Heart left ventricle (tissue), 16 donors: ENCODE measurements around the gene NXN. TPM values are rescaled to one million over a fixed set of nuclear protein-coding genes. Genes with fewer than 3 reads are reported as not detected.

Experiments
- ATAC-seq, 4 donors: fragments of 200-7000 bp; cut with Tn5 transposase; one replicate each; pipeline ENCODE4 v1.9.1; 2020 to 2022; ENCODE audit warnings: moderate library complexity in 4 of 4, mild to moderate bottlenecking in 3 of 4, moderate number of reproducible peaks in 1 of 4
- DNase-seq, 5 donors: peaks; one replicate each; pipeline ENCODE4 v3.0.0-alpha.2; 2020
- H3K27ac ChIP-seq, 12 donors: fragments of 200-600 bp; sonication (generic) in 4 of 12; one replicate each; pipeline versions ENCODE4 v1.5.0 to v1.8.0; 2016 to 2022; ENCODE audit warnings: mild to moderate bottlenecking in 2 of 12
- H3K27me3 ChIP-seq, 9 donors: fragments of 200-600 bp; sonication (generic) in 2 of 9; one replicate each; pipeline versions ENCODE4 v1.5.1 to v1.8.0; 2016 to 2022; ENCODE audit warnings: mild to moderate bottlenecking in 3 of 9
- H3K36me3 ChIP-seq, 9 donors: fragments of 200-600 bp; sonication (generic) in 2 of 9; one replicate each; pipeline versions ENCODE4 v1.5.0 to v1.8.0; 2018 to 2022; ENCODE audit warnings: mild to moderate bottlenecking in 2 of 9
- H3K4me1 ChIP-seq, 12 donors: fragments of 200-600 bp; sonication (generic) in 4 of 12; one replicate each; pipeline versions ENCODE4 v1.5.0 to v1.8.0; 2016 to 2022; ENCODE audit warnings: mild to moderate bottlenecking in 3 of 12
- H3K4me3 ChIP-seq, 12 donors: fragments of 200-600 bp; sonication (generic) in 4 of 12; one replicate each; pipeline versions ENCODE4 v1.5.0 to v1.8.0; 2017 to 2022; ENCODE audit warnings: mild to moderate bottlenecking in 9 of 12, moderate library complexity in 4 of 12
- H3K9me3 ChIP-seq, 12 donors: fragments of 200-600 bp; sonication (generic) in 4 of 12; one replicate each; pipeline versions ENCODE4 v1.5.0 to v1.8.0; 2016 to 2022; ENCODE audit warnings: mild to moderate bottlenecking in 1 of 12
- POLR2A ChIP-seq, 2 donors: fragments of 450-650 bp; IDR thresholded peaks; one replicate each; pipeline ENCODE4 v1.6.1; 2017; ENCODE audit warnings: antibody characterized with exemption in 2 of 2, mild to moderate bottlenecking in 2 of 2, moderate library complexity in 2 of 2
- WGBS, 4 donors: extraction: QIAGEN DNeasy Blood & Tissue Kit in 2 of 4; methylation state at CpG; one replicate each; pipeline versions ENCODE4 v1.1.5 to v1.1.7; 2013 to 2018; 5-methylcytosine and 5-hydroxymethylcytosine counted together
- intact Hi-C, 10 donors: fragments of 100-400 bp; cut with DNase I; formaldehyde crosslinking; loops; one replicate each; pipeline versions ENCODE4 v1.11.1 to v1.14.2; 2022
- polyA plus RNA-seq, 2 donors: library from polyadenylated mRNA; stranded (reverse); fragments of 200-250 nt; gene quantifications; one replicate each; pipeline ENCODE4 v1.2.3, GENCODE V29; 2013
- total RNA-seq, 9 donors: library from RNA; depleted of rRNA in 2 of 9; stranded (reverse); fragments of >200 nt in 2 of 9; fragmentation: NEBNext Ultra II Directional in 3 of 9; extraction: Animal tissue kit (Norgen Biotek cat#: 25700) in 3 of 9; gene quantifications; one replicate each; pipeline versions ENCODE4 v1.1.0 to v1.2.4, GENCODE V29; 2016 to 2023
- TF ChIP-seq, protein P1 (sequence below), 12 donors: fragments of 200-600 bp; sonication (generic) in 4 of 12; IDR thresholded peaks; one replicate each; pipeline versions ENCODE4 v1.5.0 to v1.8.0; 2018 to 2022; ENCODE audit warnings: antibody characterized with exemption in 12 of 12, mild to moderate bottlenecking in 5 of 12
- donor health status: ischemic (EF 13 %, LVEDD 7.1; RV severe dilation, severe dysfunction).
- donor health status: healthy with polysubstance abuse.
- donor health status: DM: no; HTN: yes; CAD: no.
- donor health status: DM: no; HTN: no; CAD: no.
- donor health status: ischemic (EF 25% LVEDD 6.9; RV normal size, moderate dysfunction).
- donor health status: ischemic (EF 25% LVEDD 5.7; RV mildly dilated, moderate dysfunction).
- donor health status: healthy.
- donor health status: DM: yes; HTN: yes; CAD: no.
- donor health status: ischemic (EF 35%, LVEDD 5.7; RV mildly dilated, moderate dysfunction).
- donor health status: nonischemic (EF 11% LVEDD 7.7; RV severe dilation, severe dysfunction).
- donor health status: DM: yes; HTN: yes; CAD: no.
- donor health status: PGD.
- donor health status: ischemic (EF 29% LVEDD 5.4; RV normal size, mild dysfunction).
- donor health status: nonischemic (EF 23%, LVEDD 6.1; RV moderate dilation, normal function).

Gene NXN
- total and polyA plus RNA-seq, 11 donors, result 8.6 to 20.3 (median 14.1) TPM

GRCh38 chr17:850851-851763 lies 128.5 kb downstream of the NXN start:
- Histone ChIP-seq H3K36me3 (no peaks in the 10 kb centered on the region), H3K4me1 (peaks cover 0 to 54% (median 24%) of the 10 kb centered on the region in 12 donors), H3K9me3 (no peaks in the 10 kb centered on the region), H3K27me3 (no peaks in the 10 kb centered on the region), H3K4me3 (peak overlapping the region in 8 of 12 donors; percentile 16 to 37 (median 22)), H3K27ac (peak overlapping the region; percentile 29 to 86 (median 56))
- 44 to 63% (median 49%) methylated on average over 26 to 30 of the region's 30 CpGs for WGBS, 4 donors
- DNase-seq (peak in 4 of 5 donors; percentile 33 to 53 (median 40)), ATAC-seq (peak in 3 of 4 donors; percentile 43 to 64 (median 46))
- intact Hi-C loops, result loop anchor here in 1 of 10 donors (2.0 to 10.0 kb wide), 2 partner anchors 24 to 124 kb away; partner anchors contain the start of gene NXN
- TF ChIP-seq POLR2A (IDR thresholded peaks at IDR 0.05), result no peak
- TF ChIP-seq, protein P1, sequence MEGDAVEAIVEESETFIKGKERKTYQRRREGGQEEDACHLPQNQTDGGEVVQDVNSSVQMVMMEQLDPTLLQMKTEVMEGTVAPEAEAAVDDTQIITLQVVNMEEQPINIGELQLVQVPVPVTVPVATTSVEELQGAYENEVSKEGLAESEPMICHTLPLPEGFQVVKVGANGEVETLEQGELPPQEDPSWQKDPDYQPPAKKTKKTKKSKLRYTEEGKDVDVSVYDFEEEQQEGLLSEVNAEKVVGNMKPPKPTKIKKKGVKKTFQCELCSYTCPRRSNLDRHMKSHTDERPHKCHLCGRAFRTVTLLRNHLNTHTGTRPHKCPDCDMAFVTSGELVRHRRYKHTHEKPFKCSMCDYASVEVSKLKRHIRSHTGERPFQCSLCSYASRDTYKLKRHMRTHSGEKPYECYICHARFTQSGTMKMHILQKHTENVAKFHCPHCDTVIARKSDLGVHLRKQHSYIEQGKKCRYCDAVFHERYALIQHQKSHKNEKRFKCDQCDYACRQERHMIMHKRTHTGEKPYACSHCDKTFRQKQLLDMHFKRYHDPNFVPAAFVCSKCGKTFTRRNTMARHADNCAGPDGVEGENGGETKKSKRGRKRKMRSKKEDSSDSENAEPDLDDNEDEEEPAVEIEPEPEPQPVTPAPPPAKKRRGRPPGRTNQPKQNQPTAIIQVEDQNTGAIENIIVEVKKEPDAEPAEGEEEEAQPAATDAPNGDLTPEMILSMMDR (IDR thresholded peaks at IDR 0.05), result no peak

DNA sequence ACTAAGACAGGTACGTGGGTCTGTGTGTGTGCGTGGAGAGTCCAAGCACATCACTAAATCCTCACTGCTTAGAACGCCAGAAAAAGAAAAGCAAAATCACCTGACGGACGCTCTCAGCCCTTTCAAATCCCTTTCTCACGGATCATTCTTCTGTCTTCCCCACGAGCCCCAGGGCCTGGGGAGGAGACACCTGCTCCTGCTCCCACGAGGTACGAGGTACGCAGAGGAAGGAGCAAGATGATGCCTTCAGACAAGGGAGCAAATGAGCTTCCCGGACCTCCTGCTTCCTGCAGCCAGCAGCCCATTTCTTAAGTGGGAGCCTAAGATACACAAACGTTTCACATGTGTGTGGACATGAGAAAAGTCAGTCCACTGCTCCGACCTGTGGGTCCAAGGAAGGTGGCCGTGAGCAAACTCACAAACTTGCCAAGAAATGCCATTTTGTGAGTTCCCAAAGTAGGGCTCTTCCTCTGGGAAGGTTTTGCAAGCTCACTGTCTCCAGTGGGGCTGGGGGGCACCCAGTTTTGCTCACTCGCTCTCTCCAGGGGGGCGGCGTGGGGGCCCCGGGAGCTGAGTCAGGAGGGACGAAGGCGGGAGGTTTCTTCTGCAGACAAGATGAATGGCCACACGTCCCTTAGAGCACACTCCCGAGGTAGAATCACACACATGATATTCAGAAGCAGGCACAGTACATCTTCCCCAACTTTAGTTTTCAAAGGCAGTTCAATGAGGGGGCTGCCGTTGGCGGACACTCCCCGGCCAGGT lies 129.3 kb downstream of the NXN start:
- Histone ChIP-seq H3K9me3 (no peaks in the 10 kb centered on the region), H3K36me3 (no peaks in the 10 kb centered on the region), H3K27me3 (no peaks in the 10 kb centered on the region), H3K4me1 (peaks cover 0 to 54% (median 24%) of the 10 kb centered on the region in 12 donors), H3K4me3 (peak overlapping the region in 6 of 12 donors; percentile 20 to 37 (median 24)), H3K27ac (peak overlapping the region in 10 of 12 donors; percentile 29 to 86 (median 61))
- TF ChIP-seq, protein P1 (IDR thresholded peaks at IDR 0.05), result no peak
- DNase-seq (no peak), ATAC-seq (no peak)
- WGBS, 4 donors, result 84 to 87% (median 86%) methylated on average over 18 to 25 of the region's 25 CpGs
- intact Hi-C loops, result loop anchor here in 1 of 10 donors (2.0 to 10.0 kb wide), 2 partner anchors 25 to 125 kb away; partner anchors contain the start of gene NXN

- Histone ChIP-seq H3K27ac (peak overlapping the region; percentile 24 to 90 (median 77)), H3K4me3 (peak overlapping the region in 10 of 12 donors; percentile 8 to 50 (median 43)), H3K36me3 (no peaks in the 10 kb centered on the region), H3K27me3 (no peaks in the 10 kb centered on the region), H3K9me3 (no peaks in the 10 kb centered on the region), H3K4me1 (peaks cover 0 to 54% (median 24%) of the 10 kb centered on the region in 12 donors)
- ATAC-seq (peak in 3 of 4 donors; percentile 11 to 52 (median 32)), DNase-seq (peak in 1 of 5 donors; percentile 22)
- intact Hi-C loops, result loop anchor here in 3 of 10 donors (2.0 to 10.0 kb wide), 3 partner anchors 34 to 68 kb away; no protein-coding TSS in a partner anchor
- 62 to 71% (median 70%) methylated on average over 11 of the region's 11 CpGs for WGBS, 4 donors
- TF ChIP-seq, protein P1 (IDR thresholded peaks at IDR 0.05), result no peak
- no peak for TF ChIP-seq POLR2A (IDR thresholded peaks at IDR 0.05)
Observed at GRCh38 chr17:848402-848801, 131.2 kb downstream of the NXN start.
